GM21529 (cell line): ENCODE data around the gene MYO10.
"Not testable (repeated sequence)": the region's sequence is repeated elsewhere in the genome, so short reads cannot be mapped to it uniquely, and the experiment has no call there.

ENCODE experiments used
- ATAC-seq: cut with Tn5 transposase; IDR thresholded peaks from one replicate; pipeline ENCODE4 v1.9.1; 2021; ENCODE audit not compliant: unreplicated experiment

MYO10 gene

DNA sequence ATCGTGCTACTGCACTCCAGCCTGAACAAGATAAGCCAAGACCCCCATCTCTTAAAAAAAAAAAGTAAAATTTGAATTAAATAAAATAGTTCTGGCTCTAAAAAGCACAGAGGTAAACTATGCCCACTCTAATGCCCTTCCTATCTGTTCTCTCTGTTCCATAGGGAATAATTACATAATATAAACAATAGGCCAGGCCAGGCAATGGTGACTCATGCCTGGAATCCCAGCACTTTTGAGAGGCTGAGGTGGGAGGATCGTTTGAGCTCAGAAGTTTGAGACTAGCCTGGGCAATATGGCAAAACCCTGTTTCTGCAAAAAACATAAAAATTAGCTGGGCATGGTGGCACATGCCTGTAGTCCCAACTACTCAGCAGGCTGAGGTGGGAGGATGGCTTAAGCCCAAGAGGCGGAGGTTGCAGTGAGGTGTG is 47.4 kb downstream of the MYO10 start:
- ATAC-seq: no peak

DNA sequence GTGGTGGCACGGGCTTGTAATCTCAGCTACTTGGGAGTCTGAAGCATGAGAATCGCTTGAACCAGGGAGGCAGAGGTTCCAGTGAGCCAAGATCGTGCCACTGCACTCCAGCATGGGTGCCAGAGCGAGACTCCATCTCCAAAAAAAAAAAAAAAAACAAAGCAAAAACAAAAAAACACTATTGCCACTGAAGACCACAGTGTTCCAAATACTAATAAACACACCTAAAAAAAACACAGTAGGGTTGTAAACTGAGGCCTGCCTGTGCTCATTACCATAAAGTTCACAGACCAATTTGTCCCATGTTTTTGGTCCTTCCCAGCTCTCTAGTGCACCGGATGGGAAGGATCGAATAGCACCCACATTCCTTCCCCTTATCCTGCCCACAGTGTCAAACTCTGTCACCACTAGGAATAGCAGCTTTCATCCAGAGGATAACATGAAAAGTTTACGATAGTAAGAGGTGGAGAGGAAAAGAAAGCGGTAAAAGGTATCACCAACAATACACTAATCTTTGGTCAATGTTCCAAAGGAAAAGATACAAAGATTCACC is 49.2 kb downstream of the MYO10 start:
- no peak for ATAC-seq

DNA sequence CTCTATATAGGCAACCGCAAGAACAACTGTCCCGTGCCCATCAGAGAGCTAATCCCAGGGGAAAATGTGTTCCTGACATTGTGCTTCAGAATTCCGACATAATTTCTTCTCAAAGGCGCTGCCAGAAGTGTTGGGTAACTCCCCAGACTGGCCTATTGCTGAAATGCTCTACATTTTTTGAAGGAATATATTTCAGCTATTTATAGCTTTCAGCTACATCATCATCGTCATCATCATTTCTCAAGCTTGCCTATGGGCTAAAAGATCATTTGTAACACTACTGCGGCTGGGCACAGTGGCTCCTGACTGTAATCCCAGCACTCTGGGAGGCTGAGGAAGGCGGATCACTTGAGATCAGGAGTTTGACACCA is 49.7 kb downstream of the MYO10 start:
- ATAC-seq: no peak

DNA sequence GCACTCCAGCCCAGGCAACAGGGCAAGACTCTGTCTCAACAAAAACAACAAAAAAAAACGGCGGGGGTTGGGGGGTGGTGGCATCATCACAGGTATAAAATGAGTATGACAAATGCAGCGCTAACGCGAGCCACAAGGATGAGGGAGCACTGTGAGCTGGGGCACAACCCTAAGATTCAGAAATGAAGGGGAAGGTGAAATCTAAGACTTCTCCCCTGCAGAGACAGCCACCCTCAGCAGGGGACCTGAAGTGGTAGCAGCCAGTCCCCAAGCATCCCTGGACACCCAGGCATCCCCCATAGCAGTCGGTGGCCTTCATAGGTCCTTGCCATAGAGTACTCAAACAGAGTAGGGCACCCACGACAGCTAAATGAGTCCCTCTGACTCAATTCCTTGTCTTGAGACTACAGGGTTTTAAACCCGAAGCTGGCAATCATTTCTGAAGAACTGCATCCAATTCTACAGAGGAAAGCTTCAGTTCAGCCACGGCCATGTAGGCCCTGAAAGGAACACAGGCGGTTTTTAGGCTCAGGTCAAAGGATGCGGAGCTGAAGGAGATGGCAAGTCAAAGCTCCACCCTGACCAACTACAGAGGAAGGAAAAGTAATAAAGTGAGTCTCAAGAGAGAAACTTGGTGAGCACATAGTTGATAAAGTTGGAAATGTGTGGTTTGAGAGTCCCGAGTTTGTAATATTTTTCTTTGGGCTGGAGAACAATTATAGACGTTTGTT is 50.3 kb downstream of the MYO10 start:
- no peak for ATAC-seq

DNA sequence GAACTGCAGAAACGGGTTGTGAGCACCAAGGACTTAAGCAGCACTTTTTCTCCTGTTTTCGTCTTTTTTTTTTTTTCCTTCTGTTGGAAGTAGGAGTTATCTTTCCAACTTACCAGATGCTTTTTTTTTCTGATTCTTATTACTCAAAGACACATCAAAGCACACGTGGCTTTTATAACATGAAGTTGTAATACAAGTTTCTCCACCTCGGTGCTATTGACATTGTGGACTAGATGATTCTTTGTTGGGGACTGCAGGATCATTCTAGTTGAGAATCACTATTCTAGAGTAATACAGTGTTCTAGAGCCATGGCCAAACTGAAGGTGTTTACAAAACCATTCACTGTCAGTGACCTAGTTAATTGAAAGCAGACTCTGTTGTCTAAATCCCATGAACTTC is 51.5 kb downstream of the MYO10 start:
- no peak for ATAC-seq

DNA sequence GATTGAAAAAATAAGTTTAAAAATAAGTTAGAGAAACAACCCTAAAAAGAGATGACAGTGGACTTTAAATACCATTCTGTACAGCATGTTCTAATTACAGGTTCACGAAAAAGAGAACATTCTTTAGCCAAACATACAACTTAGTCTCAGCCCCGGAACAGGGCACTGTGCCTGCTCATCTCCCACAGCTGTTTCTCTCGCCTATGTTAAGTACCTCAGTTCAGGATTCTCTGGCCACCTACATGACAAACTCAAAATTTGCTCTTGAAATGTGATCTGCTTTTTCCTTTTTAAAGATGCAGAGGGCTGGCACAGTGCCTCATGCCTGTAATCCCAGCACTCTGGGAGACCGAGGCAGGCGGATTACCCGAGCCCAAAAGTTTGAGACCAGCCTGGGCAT is 52.3 kb downstream of the MYO10 start:
- ATAC-seq: no peak

DNA sequence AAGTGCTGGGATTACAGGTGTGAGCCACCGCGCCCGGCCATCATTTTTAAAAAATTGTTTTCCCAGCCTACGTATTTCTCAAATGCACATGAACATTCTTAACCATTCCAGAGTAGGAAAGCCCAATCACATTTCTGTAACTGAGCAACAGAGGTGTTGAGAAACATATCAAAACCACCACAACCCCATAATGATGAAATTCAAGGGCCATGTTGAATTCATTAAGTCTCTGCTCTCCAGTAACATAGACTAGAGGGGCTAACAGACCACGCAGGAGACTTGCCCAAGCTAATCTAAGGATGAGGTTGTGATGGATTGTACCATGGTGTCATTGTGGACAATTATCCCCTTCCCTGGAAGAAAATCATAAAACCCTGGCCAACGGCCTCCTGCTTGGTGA is 52.9 kb downstream of the MYO10 start:
- no peak for ATAC-seq

DNA sequence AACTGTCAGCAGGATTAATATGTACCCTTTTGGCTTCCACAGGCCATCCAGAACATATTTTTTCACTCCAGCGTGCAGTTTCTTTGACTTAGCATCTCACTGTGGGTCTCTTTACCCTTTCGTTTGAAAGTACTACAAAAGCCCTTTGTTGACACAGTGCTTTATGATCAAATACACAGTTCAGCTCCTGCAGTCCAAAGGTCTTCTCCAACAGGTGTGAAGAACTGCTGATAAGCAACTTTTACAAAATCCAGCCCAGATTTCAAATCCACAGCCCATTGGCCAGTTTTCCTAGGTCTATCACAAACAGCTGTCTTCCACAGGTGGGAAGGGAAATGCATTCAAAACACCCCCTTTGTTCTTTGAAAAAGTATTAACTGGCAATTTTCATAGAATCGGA is 54.8 kb downstream of the MYO10 start:
- ATAC-seq: no peak

DNA sequence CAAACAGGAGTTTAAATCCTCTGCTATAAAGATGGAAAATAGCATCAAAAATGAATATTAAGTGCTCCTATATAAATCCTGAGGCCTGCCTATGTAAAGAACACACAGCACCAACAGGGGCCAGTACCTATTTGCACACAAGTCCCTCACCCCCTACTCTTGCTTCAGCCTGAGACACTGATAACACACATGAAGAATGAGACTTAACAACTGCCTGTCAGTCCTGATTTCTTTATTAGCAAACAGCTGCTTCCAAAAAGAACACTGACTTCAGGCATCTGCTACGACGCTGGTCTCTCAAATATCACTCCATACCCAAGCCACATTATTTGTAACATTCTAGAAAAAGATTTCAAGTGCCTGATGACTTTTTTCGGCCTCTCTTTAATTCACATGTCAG is 55.5 kb downstream of the MYO10 start:
- ATAC-seq: no peak

DNA sequence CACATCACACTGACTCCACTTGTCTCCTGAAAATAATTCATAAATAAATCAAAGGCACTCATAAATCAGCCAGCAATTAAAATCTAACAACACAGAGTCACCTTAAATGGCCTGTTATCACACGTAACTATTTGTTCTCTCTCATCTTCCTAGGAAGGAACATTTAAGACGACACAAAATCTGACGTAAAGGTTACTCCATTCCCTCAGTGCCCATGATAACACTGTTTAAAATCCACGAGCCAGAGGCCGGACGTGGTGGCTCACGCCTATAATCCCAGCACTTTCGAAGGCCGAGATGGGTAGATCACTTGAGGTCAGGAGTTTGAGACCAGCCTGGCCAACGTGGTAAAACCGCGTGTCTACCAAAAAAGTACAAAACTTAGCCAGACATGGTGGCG is 56.4 kb downstream of the MYO10 start:
- no peak for ATAC-seq

DNA sequence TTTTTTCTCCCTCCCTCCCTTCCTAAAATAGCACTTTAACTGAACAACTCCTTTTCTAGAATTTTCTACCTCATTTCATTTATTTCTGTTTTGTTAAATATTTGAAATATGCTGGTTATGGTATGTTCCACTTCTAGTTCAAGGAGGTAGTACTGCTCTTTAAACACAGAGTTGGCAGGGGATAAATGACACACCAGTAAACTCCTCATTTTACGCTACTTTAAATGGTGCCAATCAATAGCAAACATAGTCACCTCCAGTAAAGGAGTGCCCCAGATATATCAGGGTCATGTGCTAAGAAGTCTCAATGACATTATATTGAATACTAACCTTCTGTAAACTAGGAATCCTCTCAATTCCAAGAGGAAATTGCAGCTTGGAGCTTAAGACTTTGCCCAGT is 56.9 kb downstream of the MYO10 start:
- no peak for ATAC-seq

DNA sequence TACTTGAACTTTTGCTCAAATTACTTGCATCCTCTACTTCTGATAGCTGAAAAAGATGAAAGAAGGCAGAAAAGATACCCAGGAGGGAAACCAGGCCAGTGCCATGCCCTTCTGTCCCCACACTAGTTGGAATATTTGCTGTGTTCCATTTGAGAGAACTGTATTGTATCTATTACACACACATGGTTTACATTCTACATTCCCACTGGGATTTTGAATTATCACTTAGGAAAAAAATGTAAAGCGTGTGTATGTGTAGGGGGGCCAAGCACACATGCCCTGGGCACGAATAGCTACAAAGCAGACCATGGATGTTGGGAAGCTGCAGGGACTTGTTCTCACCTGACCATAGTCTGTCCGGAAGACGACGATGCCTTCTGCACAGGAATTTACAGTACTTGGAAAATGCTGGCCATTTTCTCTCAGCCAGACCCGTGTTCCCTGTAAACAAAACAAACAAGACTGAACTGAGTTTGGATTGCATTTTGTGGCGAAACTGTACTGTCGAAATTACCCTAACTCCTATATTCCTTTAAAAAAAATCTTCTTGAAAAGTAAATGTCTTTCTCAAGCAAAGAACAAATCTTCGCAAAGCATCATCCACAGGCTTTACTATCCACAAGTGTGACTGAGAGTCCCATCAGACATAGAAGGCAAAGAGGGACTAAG is 58.7 kb downstream of the MYO10 start:
- ATAC-seq: no peak

DNA sequence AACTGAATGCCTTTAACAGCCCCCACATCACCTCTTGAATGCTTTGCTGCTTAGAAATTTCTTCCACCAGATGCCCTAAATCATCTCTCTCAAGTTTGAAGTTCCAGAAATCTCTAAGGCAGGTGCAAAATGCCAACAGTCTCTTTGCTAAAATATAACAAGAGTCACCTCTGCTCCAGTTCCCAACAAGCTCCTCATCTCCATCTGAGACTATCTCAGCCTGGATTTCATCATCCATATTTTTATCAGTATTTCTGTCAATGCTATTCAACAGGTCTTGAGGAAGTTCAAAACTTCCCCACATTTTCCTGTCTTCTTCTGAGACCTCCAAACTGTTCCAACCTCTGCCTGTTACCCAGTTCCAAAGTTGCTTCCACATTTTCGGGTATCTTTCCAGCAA is 61.7 kb downstream of the MYO10 start:
- ATAC-seq: not testable (repeated sequence)

DNA sequence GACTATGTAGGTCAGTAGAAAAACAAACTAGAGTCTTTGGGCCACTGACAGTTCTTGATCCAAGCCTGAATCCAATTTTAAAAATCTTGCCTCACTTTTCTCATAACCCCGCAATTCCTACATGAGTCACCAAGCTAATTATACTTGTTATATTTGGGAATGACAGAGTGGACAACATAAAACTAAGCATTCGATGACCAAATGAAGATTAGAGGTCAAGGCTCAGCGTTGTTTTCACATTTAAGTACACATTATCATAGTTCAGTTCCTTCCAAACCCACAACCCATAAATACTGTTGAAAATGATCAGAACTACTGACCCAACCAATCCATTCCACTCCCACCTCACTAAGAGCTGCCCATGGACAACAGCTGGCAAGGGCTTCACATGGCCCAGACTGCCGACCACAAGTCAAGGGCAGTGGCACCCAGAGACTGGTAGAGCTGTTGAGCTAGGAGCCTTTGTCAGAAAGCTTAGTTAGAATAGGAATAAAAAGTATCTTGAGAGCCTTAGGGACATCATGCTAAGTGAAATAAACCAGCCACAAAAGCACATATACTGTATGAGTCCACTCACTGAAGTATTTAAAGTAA is 64.2 kb downstream of the MYO10 start:
- ATAC-seq: no peak

DNA sequence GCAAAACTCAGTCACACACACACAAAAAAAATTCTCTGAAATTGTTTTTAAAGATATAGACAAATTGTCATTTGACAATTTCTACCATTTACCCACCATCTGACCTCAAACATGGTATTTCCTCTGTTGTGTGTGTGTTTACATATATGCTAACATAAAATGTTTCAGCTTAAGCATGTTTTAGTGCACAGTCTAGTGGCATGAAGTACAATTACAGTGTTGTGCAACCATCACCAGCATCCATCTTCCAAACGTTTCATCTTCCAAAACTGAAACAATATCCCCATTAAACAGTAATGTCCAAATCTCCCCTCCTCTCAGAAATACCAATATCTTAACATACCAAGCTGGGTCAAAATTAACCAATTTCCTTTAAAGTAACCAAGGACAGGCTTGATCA is 65.2 kb downstream of the MYO10 start:
- ATAC-seq: no peak

DNA sequence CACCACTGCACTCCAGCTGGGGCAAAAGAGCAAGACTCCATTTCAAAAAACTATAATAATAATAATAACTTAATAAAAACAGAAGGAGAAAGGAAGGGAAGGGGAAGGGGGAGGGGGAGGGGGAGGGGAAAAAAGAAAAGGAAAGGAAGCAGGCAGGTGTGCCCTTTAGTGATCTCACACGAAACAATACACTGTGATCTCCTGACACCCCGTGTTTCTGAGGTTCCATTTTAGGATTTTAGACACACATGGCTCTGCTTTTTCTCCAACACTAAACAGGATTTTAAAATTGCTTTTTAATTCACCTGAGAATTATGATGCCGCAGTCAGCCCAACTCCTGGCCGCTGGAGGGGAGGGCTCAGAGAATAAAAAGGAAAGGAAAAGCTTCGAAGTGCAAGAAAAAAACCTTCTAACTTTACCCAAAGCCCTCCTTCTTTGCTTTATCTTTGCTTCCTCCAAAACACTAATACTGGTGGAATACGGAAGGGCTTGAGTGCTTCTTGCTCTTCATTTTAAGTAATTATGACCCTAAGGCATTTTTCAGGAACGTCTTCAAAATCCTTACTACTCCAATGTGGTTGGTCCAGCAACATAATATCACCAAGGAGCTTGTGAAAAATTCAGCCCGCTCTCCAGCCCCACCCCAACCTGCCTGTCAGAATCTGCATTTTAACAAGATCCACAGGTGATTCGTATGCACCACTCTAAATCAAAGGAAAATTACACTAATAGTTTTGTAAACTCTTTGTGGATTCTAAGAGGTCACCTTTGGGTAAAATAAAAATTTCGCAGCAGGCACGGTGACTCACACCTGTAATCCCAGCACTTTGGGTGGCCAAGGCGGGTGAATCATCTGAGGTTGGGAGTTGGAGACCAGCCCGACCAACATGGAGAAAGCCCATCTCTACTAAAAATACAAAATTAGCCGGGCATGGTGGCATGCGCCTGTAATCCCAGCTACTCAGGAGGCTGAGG is 66.0 kb downstream of the MYO10 start:
- ATAC-seq: no peak

DNA sequence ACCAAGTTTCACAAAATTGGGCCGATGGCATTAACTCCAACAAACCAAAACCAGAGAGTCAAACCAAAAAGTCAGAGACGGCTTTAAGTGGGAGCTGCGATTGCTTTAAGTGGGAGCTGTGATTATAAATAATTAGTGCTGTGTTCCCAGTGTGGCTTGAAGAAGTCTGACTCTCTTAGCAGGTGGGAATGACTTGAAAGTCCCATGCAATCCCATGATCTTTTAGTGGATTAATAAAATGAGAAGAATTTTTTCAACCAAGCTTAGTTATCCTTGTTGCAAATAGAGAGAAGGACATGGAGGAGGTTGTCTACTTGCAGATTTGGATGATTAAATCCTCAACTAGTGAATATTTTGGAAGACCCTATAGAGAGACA is 68.5 kb downstream of the MYO10 start:
- ATAC-seq: no peak

DNA sequence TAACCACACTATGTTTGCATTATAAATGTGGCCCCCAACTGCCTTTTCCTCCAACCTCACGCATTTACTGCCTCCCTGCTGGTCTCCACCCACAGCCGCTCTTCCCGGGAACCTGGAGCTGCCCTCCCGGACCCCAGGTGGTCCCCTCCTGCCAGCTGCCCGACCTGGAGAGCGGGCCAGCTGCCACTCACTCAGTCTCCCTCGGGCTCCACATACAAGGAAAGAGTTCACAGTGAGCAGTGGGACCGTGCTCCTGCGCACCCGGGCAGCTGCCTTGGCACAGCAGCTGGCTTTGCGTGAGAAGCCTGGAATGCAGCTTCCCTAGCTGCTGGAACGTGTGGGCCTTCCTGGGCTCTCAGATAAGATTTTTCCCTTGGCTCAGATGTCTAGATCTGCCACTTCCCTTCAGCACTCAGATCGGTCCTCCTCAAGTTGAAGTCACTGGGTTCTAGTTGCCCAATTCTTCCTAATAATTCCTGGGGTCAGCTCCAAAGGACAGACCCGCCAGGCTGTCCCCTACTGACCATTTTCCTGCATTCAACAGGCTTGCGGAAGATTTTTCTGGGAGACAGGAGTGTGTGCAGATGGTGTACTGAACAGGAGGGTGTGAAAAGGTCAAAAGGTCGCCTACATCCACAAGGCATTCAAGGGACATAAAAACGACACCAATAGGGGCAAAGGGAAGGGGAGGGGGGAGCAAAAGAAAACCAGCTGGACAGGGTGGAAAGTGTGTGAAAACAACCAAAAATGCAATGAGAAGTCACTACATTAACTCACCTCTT is 69.1 kb downstream of the MYO10 start:
- ATAC-seq: no peak

DNA sequence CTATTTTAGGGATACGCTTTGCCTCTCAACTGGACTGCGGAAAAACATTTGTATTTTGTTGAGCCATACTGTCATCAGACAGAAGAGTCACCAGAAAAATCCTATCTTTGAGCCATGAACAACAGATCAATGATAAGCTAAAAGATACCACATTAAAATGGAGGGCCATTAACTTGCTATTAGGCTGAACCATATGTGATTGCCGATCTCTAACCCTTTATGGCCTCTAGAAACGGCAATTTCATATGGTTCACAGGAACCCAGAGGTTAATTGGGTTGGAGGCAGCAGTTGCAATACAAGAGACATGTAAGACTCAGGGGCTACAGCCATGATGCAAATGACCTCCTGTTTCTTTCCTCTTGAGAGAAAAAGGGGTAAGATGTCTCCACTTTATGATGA is 69.8 kb downstream of the MYO10 start:
- ATAC-seq: no peak

DNA sequence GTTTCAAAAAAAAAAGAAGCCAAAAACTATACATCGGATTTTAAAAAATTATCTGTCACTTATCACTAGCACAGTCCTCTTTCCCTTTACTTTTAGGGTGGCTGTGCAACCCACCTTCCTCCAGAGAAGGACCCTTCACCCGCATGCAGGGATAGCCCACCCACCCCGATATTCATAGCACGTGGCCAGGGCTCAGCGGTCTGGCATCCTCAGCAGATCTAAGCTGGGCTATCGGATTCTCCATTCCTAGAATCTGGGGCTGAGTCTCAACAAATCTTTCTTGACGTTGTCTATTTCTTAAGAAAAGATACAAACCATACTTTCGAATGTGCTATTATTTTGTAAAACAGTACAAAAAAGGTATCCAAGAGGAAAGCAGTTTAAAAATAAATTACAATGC is 70.9 kb downstream of the MYO10 start:
- no peak for ATAC-seq
